Fibroblast of villous mesenchyme (primary cell): ENCODE measurements around the gene ATP1A1. TPM values are rescaled to one million over a fixed set of nuclear protein-coding genes. Genes with fewer than 3 reads are reported as not detected.

Experiments
- DNase-seq: peaks from one replicate; pipeline ENCODE4 v3.0.0-alpha.2; 2010; ENCODE audit warnings: low read depth
- H3K4me3 ChIP-seq: 2 replicates; pipeline ENCODE4 v1.5.1; 2011; ENCODE audit warnings: low read depth, mild to moderate bottlenecking, low read length
- total RNA-seq: library from RNA; depleted of rRNA; stranded (reverse); fragments of >200 nt; gene quantifications from 2 replicates; pipeline ENCODE4 v1.2.3, GENCODE V29; 2012
- TF ChIP-seq, protein P1 (sequence below): IDR thresholded peaks from 2 replicates; pipeline ENCODE4 v1.5.1; 2012; ENCODE audit warnings: low read depth, mild to moderate bottlenecking, low read length; ENCODE audit not compliant: insufficient read depth

Gene ATP1A1
- total RNA-seq, 1 donor, result 107 TPM

DNA sequence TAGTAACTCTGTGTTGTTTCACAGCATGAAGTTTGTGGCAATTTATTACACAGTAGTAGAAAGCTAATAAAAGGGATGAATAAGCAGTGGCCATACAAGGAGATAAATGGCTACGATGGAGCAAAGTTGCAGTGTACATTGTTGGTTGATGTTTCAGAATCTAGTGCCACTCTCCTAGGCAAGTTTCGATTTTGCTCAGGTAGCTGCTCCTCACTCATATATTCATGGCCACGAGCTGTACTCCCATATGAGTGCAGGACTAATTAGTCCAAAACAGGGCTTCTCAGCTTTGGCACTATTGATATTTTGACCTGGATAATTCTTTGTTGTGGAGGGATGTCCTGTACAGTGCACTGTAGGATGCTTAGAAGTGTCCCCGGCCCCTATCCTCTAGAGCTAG is 30.0 kb upstream of the ATP1A1 start:
- H3K4me3 ChIP-seq, result no peak overlapping the region
- TF ChIP-seq, protein P1, sequence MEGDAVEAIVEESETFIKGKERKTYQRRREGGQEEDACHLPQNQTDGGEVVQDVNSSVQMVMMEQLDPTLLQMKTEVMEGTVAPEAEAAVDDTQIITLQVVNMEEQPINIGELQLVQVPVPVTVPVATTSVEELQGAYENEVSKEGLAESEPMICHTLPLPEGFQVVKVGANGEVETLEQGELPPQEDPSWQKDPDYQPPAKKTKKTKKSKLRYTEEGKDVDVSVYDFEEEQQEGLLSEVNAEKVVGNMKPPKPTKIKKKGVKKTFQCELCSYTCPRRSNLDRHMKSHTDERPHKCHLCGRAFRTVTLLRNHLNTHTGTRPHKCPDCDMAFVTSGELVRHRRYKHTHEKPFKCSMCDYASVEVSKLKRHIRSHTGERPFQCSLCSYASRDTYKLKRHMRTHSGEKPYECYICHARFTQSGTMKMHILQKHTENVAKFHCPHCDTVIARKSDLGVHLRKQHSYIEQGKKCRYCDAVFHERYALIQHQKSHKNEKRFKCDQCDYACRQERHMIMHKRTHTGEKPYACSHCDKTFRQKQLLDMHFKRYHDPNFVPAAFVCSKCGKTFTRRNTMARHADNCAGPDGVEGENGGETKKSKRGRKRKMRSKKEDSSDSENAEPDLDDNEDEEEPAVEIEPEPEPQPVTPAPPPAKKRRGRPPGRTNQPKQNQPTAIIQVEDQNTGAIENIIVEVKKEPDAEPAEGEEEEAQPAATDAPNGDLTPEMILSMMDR, result no peak
- DNase-seq, result no peak

- no peak for DNase-seq
- H3K4me3 ChIP-seq, result no peak overlapping the region
- TF ChIP-seq, protein P1, result no peak
These were observed 28.0 kb upstream of the ATP1A1 start for GRCh38 chr1:116345011-116345410.

GRCh38 chr1:116345843-116346242 is 27.2 kb upstream of the ATP1A1 start:
- H3K4me3 ChIP-seq, result no peak overlapping the region
- TF ChIP-seq, protein P1, result no peak
- DNase-seq, result no peak

GRCh38 chr1:116346943-116347673 is 25.9 kb upstream of the ATP1A1 start:
- no peak overlapping the region for H3K4me3 ChIP-seq
- TF ChIP-seq, protein P1, result no peak
- DNase-seq, result no peak

- TF ChIP-seq, protein P1, result no peak
- no peak overlapping the region for H3K4me3 ChIP-seq
- no peak for DNase-seq
These were observed 25.3 kb upstream of the ATP1A1 start for GRCh38 chr1:116347696-116348095.

GRCh38 chr1:116350097-116350645 is 22.9 kb upstream of the ATP1A1 start:
- TF ChIP-seq, protein P1, result no peak
- no peak for DNase-seq
- no peak overlapping the region for H3K4me3 ChIP-seq
